Measurements from ENCODE around the gene TRAF5. TPM values are rescaled to one million over a fixed set of nuclear protein-coding genes. Genes with fewer than 3 reads are reported as not detected.

TRAF5 gene
- total RNA-seq, 2 donors from 2014 or later = 56.5 to 78.3 TPM

DNA sequence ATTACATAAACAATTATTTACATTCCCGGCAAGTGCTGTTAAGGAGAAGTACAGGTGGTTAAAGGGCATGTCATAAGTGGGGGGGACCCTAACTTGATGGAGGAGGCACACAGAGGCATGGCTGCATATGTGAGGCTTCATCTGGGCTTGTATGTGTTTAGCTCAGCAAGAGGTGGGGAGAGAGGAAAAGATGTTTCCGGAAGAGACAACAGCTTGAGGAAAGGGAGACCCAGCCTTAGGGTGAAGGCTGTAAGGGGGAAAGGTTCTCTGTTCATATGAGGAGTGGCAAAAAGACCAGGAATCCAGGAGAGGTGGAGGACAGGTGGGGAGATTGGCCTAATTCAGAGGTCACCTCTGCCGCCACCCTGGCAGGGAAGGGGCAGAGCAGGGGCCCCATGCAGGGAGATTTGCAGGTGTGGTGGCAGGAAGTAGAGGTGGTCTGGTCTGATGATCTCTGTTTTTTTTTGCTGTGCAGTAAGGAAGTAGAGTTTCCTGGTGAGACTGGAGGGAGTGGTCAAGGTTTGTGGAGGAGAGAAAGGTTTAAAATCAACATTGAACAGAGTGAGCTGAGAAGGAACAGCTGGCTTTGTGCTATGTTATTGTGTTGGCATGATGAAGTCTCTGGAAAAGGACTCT lies 9.0 kb downstream of the TRAF5 start:
- 93 to 100% methylated on average over 2 to 3 of the region's 3 CpGs for WGBS, 2 experiments (ENCODE audit: insufficient coverage in 1 of 2, insufficient read length in 1 of 2)
- TF ChIP-seq, protein P1, sequence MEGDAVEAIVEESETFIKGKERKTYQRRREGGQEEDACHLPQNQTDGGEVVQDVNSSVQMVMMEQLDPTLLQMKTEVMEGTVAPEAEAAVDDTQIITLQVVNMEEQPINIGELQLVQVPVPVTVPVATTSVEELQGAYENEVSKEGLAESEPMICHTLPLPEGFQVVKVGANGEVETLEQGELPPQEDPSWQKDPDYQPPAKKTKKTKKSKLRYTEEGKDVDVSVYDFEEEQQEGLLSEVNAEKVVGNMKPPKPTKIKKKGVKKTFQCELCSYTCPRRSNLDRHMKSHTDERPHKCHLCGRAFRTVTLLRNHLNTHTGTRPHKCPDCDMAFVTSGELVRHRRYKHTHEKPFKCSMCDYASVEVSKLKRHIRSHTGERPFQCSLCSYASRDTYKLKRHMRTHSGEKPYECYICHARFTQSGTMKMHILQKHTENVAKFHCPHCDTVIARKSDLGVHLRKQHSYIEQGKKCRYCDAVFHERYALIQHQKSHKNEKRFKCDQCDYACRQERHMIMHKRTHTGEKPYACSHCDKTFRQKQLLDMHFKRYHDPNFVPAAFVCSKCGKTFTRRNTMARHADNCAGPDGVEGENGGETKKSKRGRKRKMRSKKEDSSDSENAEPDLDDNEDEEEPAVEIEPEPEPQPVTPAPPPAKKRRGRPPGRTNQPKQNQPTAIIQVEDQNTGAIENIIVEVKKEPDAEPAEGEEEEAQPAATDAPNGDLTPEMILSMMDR (conservative IDR thresholded peaks at IDR 0.05) = no peak
- DNase-seq = no peak
- H3K36me3 ChIP-seq (ENCODE audit: control insufficient read depth, insufficient read depth, low read length) = peaks cover 2% of the 10 kb centered on the region
- no peaks in the 10 kb centered on the region for H3K4me1 ChIP-seq (ENCODE audit: control insufficient read depth, insufficient read depth, low read length)
- no peaks in the 10 kb centered on the region for H3K9me3 ChIP-seq (ENCODE audit: control insufficient read depth, low read length)
- Mint-ChIP-seq H3K4me3 (no peak overlapping the region), H3K4me1 (peaks cover 48% of the 10 kb centered on the region), H3K27ac (no peak overlapping the region), H3K36me3 (ENCODE audit: low read depth) (peaks cover 9% of the 10 kb centered on the region), H3K9me3 (no peaks in the 10 kb centered on the region), H3K27me3 (ENCODE audit: insufficient read depth) (no peaks in the 10 kb centered on the region)
- H3K27me3 ChIP-seq (ENCODE audit: control insufficient read depth, insufficient read depth, low read length, poor library complexity, severe bottlenecking) = no peaks in the 10 kb centered on the region
- H3K9ac ChIP-seq (ENCODE audit: extremely low read depth, low read length, poor library complexity, severe bottlenecking) = no peak overlapping the region
- H3K4me3 ChIP-seq (ENCODE audit: low read length) = no peak overlapping the region
- no peak overlapping the region for H3K27ac ChIP-seq (ENCODE audit: low read depth, low read length)

DNA sequence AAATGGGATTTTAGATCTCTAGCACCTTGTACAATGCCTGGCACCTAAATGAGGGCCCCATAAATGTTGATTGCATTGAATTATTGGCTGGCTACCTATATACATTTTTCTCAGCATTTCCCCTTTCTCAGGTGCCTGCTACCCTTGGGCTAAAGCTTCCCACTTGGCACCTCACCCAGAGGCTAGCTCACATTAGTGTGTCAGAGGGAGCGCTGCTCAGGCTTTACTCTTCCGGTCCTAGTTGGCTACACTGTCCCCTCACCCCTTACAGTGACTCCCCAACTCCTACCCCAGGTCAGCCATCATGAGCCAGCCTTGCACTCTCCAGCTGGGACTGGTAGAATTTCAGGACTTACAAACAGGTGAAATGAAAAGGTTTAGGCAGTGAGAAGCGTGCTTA lies 9.5 kb downstream of the TRAF5 start:
- Histone ChIP-seq H3K4me1 (ENCODE audit: control insufficient read depth, insufficient read depth, low read length) (no peaks in the 10 kb centered on the region), H3K27ac (ENCODE audit: low read depth, low read length) (no peak overlapping the region), H3K9ac (ENCODE audit: extremely low read depth, low read length, poor library complexity, severe bottlenecking) (no peak overlapping the region), H3K4me3 (ENCODE audit: low read length) (no peak overlapping the region), H3K27me3 (ENCODE audit: control insufficient read depth, insufficient read depth, low read length, poor library complexity, severe bottlenecking) (no peaks in the 10 kb centered on the region), H3K36me3 (ENCODE audit: control insufficient read depth, insufficient read depth, low read length) (peaks cover 2% of the 10 kb centered on the region), H3K9me3 (ENCODE audit: control insufficient read depth, low read length) (no peaks in the 10 kb centered on the region)
- H3K36me3 Mint-ChIP-seq (ENCODE audit: low read depth) = peaks cover 9% of the 10 kb centered on the region
- TF ChIP-seq, protein P1 (conservative IDR thresholded peaks at IDR 0.05) = no peak
- no peaks in the 10 kb centered on the region for H3K9me3 Mint-ChIP-seq
- no peak overlapping the region for H3K27ac Mint-ChIP-seq
- H3K27me3 Mint-ChIP-seq (ENCODE audit: insufficient read depth) = no peaks in the 10 kb centered on the region
- H3K4me1 Mint-ChIP-seq = peaks cover 44% of the 10 kb centered on the region
- H3K4me3 Mint-ChIP-seq = no peak overlapping the region
- DNase-seq = no peak
- 94 to 100% methylated on average over 1 to 3 of the region's 3 CpGs for WGBS, 2 experiments (ENCODE audit: insufficient coverage in 1 of 2, insufficient read length in 1 of 2)

DNA sequence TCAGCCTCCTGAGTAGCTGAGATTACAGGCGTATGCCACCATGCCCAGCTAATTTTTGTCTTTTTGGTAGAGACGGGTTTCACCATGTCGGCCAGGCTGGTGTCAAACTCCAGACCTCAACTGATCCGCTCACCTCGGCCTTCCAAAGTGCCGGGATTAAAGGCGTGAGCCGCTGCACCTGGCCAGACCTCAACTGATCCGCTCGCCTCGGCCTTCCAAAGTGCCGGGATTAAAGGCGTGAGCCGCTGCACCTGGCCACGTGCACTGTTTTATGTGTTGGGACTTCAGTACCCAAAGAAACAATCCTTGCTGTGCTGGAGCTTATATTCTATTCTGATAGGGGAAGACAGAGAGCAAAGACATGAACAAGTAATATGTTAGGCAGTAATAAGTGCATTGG lies 10.1 kb downstream of the TRAF5 start:
- Histone ChIP-seq H3K4me3 (ENCODE audit: low read length) (no peak overlapping the region), H3K27ac (ENCODE audit: low read depth, low read length) (no peak overlapping the region), H3K4me1 (ENCODE audit: control insufficient read depth, insufficient read depth, low read length) (no peaks in the 10 kb centered on the region), H3K36me3 (ENCODE audit: control insufficient read depth, insufficient read depth, low read length) (peaks cover 2% of the 10 kb centered on the region), H3K9me3 (ENCODE audit: control insufficient read depth, low read length) (no peaks in the 10 kb centered on the region), H3K9ac (ENCODE audit: extremely low read depth, low read length, poor library complexity, severe bottlenecking) (no peak overlapping the region), H3K27me3 (ENCODE audit: control insufficient read depth, insufficient read depth, low read length, poor library complexity, severe bottlenecking) (no peaks in the 10 kb centered on the region)
- Mint-ChIP-seq H3K27me3 (ENCODE audit: insufficient read depth) (no peaks in the 10 kb centered on the region), H3K27ac (no peak overlapping the region), H3K4me3 (no peak overlapping the region), H3K36me3 (ENCODE audit: low read depth) (peaks cover 9% of the 10 kb centered on the region), H3K9me3 (no peaks in the 10 kb centered on the region), H3K4me1 (peaks cover 44% of the 10 kb centered on the region)
- DNase-seq = no peak
- WGBS, 2 experiments (ENCODE audit: insufficient coverage in 1 of 2, insufficient read length in 1 of 2) = 94 to 96% methylated on average over 15 of the region's 15 CpGs
- TF ChIP-seq, protein P1 (conservative IDR thresholded peaks at IDR 0.05) = no peak
